Daoy (cell line): ENCODE data around the gene MGLL. TPM values are rescaled to one million over a fixed set of nuclear protein-coding genes. Genes with fewer than 3 reads are reported as not detected.
A peak's percentile ranks its signal among the peaks of the same experiment; 100 is the strongest.

ENCODE experiments used
- DNase-seq: peaks from one replicate; pipeline ENCODE4 v3.0.0-alpha.2; 2015; ENCODE audit warnings: low read depth
- total RNA-seq: library from RNA; depleted of rRNA; stranded (reverse); fragments of >200 nt; shearing (Covaris generic); gene quantifications from 2 replicates; pipeline ENCODE4 v1.2.3, GENCODE V29; 2014

Gene MGLL
- total RNA-seq, 1 experiment from 2014 or later: 37.1 TPM

- DNase-seq: no peak
Measured at GRCh38 chr3:127814325-127814781, 8.0 kb downstream of the MGLL start.

GRCh38 chr3:127812151-127812550 lies 10.2 kb downstream of the MGLL start:
- no peak for DNase-seq

- no peak for DNase-seq
Measured at GRCh38 chr3:127811717-127812116, 10.6 kb downstream of the MGLL start.

GRCh38 chr3:127809611-127810010 lies 12.7 kb downstream of the MGLL start:
- DNase-seq: no peak

- no peak for DNase-seq
Measured at GRCh38 chr3:127809211-127809610, 13.1 kb downstream of the MGLL start.

- no peak for DNase-seq
Measured at GRCh38 chr3:127808197-127808596, 14.1 kb downstream of the MGLL start.

- DNase-seq: no peak
Measured at GRCh38 chr3:127805026-127805753, 17.1 kb downstream of the MGLL start.

- DNase-seq: no peak
Measured at GRCh38 chr3:127804141-127804540, 18.2 kb downstream of the MGLL start.

- peak; percentile 90 for DNase-seq
Measured at GRCh38 chr3:127803619-127804018, 18.7 kb downstream of the MGLL start.

- no peak for DNase-seq
Measured at GRCh38 chr3:127802606-127803005, 19.7 kb downstream of the MGLL start.

- no peak for DNase-seq
Measured at GRCh38 chr3:127801731-127802313, 20.5 kb downstream of the MGLL start.

- peak; percentile 75 for DNase-seq
Measured at GRCh38 chr3:127800508-127800907, 21.8 kb downstream of the MGLL start.

GRCh38 chr3:127799476-127800222 lies 22.7 kb downstream of the MGLL start:
- DNase-seq: peak; percentile 91

- DNase-seq: no peak
Measured at GRCh38 chr3:127798716-127799115, 23.6 kb downstream of the MGLL start.

GRCh38 chr3:127796831-127797150 lies 25.5 kb downstream of the MGLL start:
- DNase-seq: no peak

- DNase-seq: no peak
Measured at GRCh38 chr3:127796045-127796830, 26.1 kb downstream of the MGLL start.

- DNase-seq: no peak
Measured at GRCh38 chr3:127794972-127795371, 27.3 kb downstream of the MGLL start.

GRCh38 chr3:127794402-127794801 lies 27.9 kb downstream of the MGLL start:
- no peak for DNase-seq

GRCh38 chr3:127792541-127793292 lies 29.6 kb downstream of the MGLL start:
- DNase-seq: peak; percentile 96

GRCh38 chr3:127791221-127791913 lies 30.9 kb downstream of the MGLL start:
- peak; percentile 81 for DNase-seq

- no peak for DNase-seq
Measured at GRCh38 chr3:127790882-127791183, 31.5 kb downstream of the MGLL start.
